ENCODE measurements around the gene PXMP2. TPM values are rescaled to one million over a fixed set of nuclear protein-coding genes. Genes with fewer than 3 reads are reported as not detected.

PXMP2 gene
- total RNA-seq, 1 experiment from 2014 or later: 39.9 TPM

- no TSS peak for BruUV-seq (replicated peaks)
- H3K9me3 Mint-ChIP-seq (ENCODE audit: unreplicated experiment): no peaks in the 10 kb centered on the region
- no peak overlapping the region for H3K27ac Mint-ChIP-seq (ENCODE audit: unreplicated experiment)
- Histone ChIP-seq H3K27me3 (replicated peaks; ENCODE audit: control insufficient read depth, insufficient read depth, low read length) (no peaks in the 10 kb centered on the region), H3K4me1 (no peaks in the 10 kb centered on the region), H3K4me3 (ENCODE audit: low read depth, low read length) (no peak overlapping the region), H3K9me3 (no peaks in the 10 kb centered on the region), H3K36me3 (ENCODE audit: control insufficient read depth, insufficient read depth, low read length) (peaks cover 5% of the 10 kb centered on the region)
- CTCF ChIA-PET: no interaction called here
- H3K4me3 Mint-ChIP-seq (ENCODE audit: unreplicated experiment): no peak overlapping the region
- H3K27me3 Mint-ChIP-seq (ENCODE audit: insufficient read depth, unreplicated experiment): no peaks in the 10 kb centered on the region
- no peak for DNase-seq
- no peak for TF ChIP-seq CTCF (IDR thresholded peaks at IDR 0.05; ENCODE audit: insufficient read depth in 1 of 2, low read depth in 1 of 2, low read length in 1 of 2, severe bottlenecking in 1 of 2, unreplicated experiment in 1 of 2)
- POLR2A ChIA-PET: no interaction called here
- intact Hi-C loops (cut with micrococcal nuclease; ENCODE audit: unreplicated experiment): no loop called here
- H3K4me1 Mint-ChIP-seq (ENCODE audit: low read depth, unreplicated experiment): no peaks in the 10 kb centered on the region
- peaks cover 81% of the 10 kb centered on the region for H3K36me3 Mint-ChIP-seq (ENCODE audit: insufficient read depth, unreplicated experiment)
These were observed 26.4 kb upstream of the PXMP2 start for GRCh38 chr12:132660996-132661395.

GRCh38 chr12:132661972-132662371, 25.4 kb upstream of the PXMP2 start:
- no peak overlapping the region for H3K4me3 ChIP-seq (ENCODE audit: low read depth, low read length)
- H3K27me3 ChIP-seq (replicated peaks; ENCODE audit: control insufficient read depth, insufficient read depth, low read length): no peaks in the 10 kb centered on the region
- H3K4me1 ChIP-seq: no peaks in the 10 kb centered on the region
- H3K36me3 ChIP-seq (ENCODE audit: control insufficient read depth, insufficient read depth, low read length): peaks cover 5% of the 10 kb centered on the region
- Mint-ChIP-seq H3K36me3 (ENCODE audit: insufficient read depth, unreplicated experiment) (peaks cover 81% of the 10 kb centered on the region), H3K4me1 (ENCODE audit: low read depth, unreplicated experiment) (no peaks in the 10 kb centered on the region), H3K27ac (ENCODE audit: unreplicated experiment) (no peak overlapping the region), H3K4me3 (ENCODE audit: unreplicated experiment) (no peak overlapping the region), H3K27me3 (ENCODE audit: insufficient read depth, unreplicated experiment) (no peaks in the 10 kb centered on the region), H3K9me3 (ENCODE audit: unreplicated experiment) (no peaks in the 10 kb centered on the region)
- ChIA-PET POLR2A (no interaction called here), CTCF (no interaction called here)
- no peak for TF ChIP-seq CTCF (IDR thresholded peaks at IDR 0.05; ENCODE audit: insufficient read depth in 1 of 2, low read depth in 1 of 2, low read length in 1 of 2, severe bottlenecking in 1 of 2, unreplicated experiment in 1 of 2)
- BruUV-seq (replicated peaks): no TSS peak
- DNase-seq: no peak
- intact Hi-C loops (cut with micrococcal nuclease; ENCODE audit: unreplicated experiment): no loop called here
- H3K9me3 ChIP-seq: no peaks in the 10 kb centered on the region

GRCh38 chr12:132662901-132663755, 24.3 kb upstream of the PXMP2 start:
- Histone ChIP-seq H3K36me3 (ENCODE audit: control insufficient read depth, insufficient read depth, low read length) (peaks cover 5% of the 10 kb centered on the region), H3K4me3 (ENCODE audit: low read depth, low read length) (no peak overlapping the region), H3K9me3 (no peaks in the 10 kb centered on the region), H3K27me3 (replicated peaks; ENCODE audit: control insufficient read depth, insufficient read depth, low read length) (no peaks in the 10 kb centered on the region), H3K4me1 (no peaks in the 10 kb centered on the region)
- no TSS peak for BruUV-seq (replicated peaks)
- no peaks in the 10 kb centered on the region for H3K27me3 Mint-ChIP-seq (ENCODE audit: insufficient read depth, unreplicated experiment)
- DNase-seq: no peak
- H3K4me1 Mint-ChIP-seq (ENCODE audit: low read depth, unreplicated experiment): no peaks in the 10 kb centered on the region
- no peak for TF ChIP-seq CTCF (IDR thresholded peaks at IDR 0.05; ENCODE audit: insufficient read depth in 1 of 2, low read depth in 1 of 2, low read length in 1 of 2, severe bottlenecking in 1 of 2, unreplicated experiment in 1 of 2)
- ChIA-PET POLR2A (no interaction called here), CTCF (no interaction called here)
- peaks cover 81% of the 10 kb centered on the region for H3K36me3 Mint-ChIP-seq (ENCODE audit: insufficient read depth, unreplicated experiment)
- H3K27ac Mint-ChIP-seq (ENCODE audit: unreplicated experiment): no peak overlapping the region
- no peaks in the 10 kb centered on the region for H3K9me3 Mint-ChIP-seq (ENCODE audit: unreplicated experiment)
- intact Hi-C loops (cut with micrococcal nuclease; ENCODE audit: unreplicated experiment): no loop called here
- no peak overlapping the region for H3K4me3 Mint-ChIP-seq (ENCODE audit: unreplicated experiment)
